RWPE2 (cell line): ENCODE results near the gene SGSM2.

ENCODE experiments used
- ATAC-seq: fragments of 200-7000 bp; cut with Tn5 transposase; 3 replicates; pipeline ENCODE4 v1.9.1; 2021; ENCODE audit warnings: low read depth
- DNase-seq: peaks from one replicate; pipeline ENCODE4 v3.0.0-alpha.2; 2020; ENCODE audit warnings: low spot score
- H3K27ac ChIP-seq: fragments of 450-650 bp; 2 replicates; pipeline ENCODE4 v1.5.1; 2017; ENCODE audit warnings: mild to moderate bottlenecking; ENCODE audit not compliant: poor library complexity, severe bottlenecking
- H3K27me3 ChIP-seq: fragments of 250-450 bp; sonication (Bioruptor Pico); 2 replicates; pipeline ENCODE4 v1.5.1; 2021; ENCODE audit warnings: mild to moderate bottlenecking, moderate library complexity; ENCODE audit not compliant: insufficient read depth, poor library complexity, severe bottlenecking
- H3K36me3 ChIP-seq: fragments of 250-450 bp; sonication (Bioruptor Pico); 2 replicates; pipeline ENCODE4 v1.5.1; 2020; ENCODE audit warnings: low read depth, mild to moderate bottlenecking, moderate library complexity
- H3K4me1 ChIP-seq: fragments of 250-450 bp; sonication (Bioruptor Pico); 2 replicates; pipeline ENCODE4 v1.5.1; 2021; ENCODE audit warnings: mild to moderate bottlenecking, moderate library complexity; ENCODE audit not compliant: insufficient read depth, poor library complexity, severe bottlenecking
- H3K4me3 ChIP-seq: fragments of 250-450 bp; sonication (Bioruptor Pico); 2 replicates; pipeline ENCODE4 v1.5.1; 2021; ENCODE audit warnings: mild to moderate bottlenecking, moderate library complexity; ENCODE audit not compliant: severe bottlenecking
- H3K9me3 ChIP-seq: fragments of 250-450 bp; sonication (Bioruptor Pico); 2 replicates; pipeline ENCODE4 v1.5.1; 2021; ENCODE audit warnings: mild to moderate bottlenecking, moderate library complexity; ENCODE audit not compliant: severe bottlenecking
- CTCF ChIP-seq: fragments of 450-650 bp; IDR thresholded peaks from one replicate; pipeline ENCODE4 v1.5.1; 2017; ENCODE audit warnings: mild to moderate bottlenecking, moderate library complexity; ENCODE audit not compliant: poor library complexity, severe bottlenecking

The SGSM2 gene

GRCh38 chr17:2398182-2398581 lies 60.9 kb downstream of the SGSM2 start:
- DNase-seq (no peak), ATAC-seq (no peak)
- no peaks in the 10 kb centered on the region for H3K9me3 ChIP-seq
- peaks cover 10% of the 10 kb centered on the region for H3K4me1 ChIP-seq
- H3K27me3 ChIP-seq = no peaks in the 10 kb centered on the region
- no peaks in the 10 kb centered on the region for H3K36me3 ChIP-seq
- TF ChIP-seq CTCF = no peak
- H3K4me3 ChIP-seq = no peak overlapping the region
- peak overlapping the region; percentile 94 for H3K27ac ChIP-seq

- Histone ChIP-seq H3K27me3 (no peaks in the 10 kb centered on the region), H3K9me3 (no peaks in the 10 kb centered on the region), H3K4me3 (peak overlapping the region; percentile 84), H3K4me1 (peaks cover 10% of the 10 kb centered on the region), H3K36me3 (no peaks in the 10 kb centered on the region), H3K27ac (peak overlapping the region; percentile 94)
- DNase-seq (no peak), ATAC-seq (peak; percentile 8; the same call in 1 of the 3 replicates)
- no peak for TF ChIP-seq CTCF
Observed at GRCh38 chr17:2398655-2399571, 61.6 kb downstream of the SGSM2 start.

GRCh38 chr17:2399572-2400473 lies 62.5 kb downstream of the SGSM2 start:
- peak; percentile 51 for ATAC-seq
- no peaks in the 10 kb centered on the region for H3K9me3 ChIP-seq
- peak; percentile 95 for DNase-seq

DNA sequence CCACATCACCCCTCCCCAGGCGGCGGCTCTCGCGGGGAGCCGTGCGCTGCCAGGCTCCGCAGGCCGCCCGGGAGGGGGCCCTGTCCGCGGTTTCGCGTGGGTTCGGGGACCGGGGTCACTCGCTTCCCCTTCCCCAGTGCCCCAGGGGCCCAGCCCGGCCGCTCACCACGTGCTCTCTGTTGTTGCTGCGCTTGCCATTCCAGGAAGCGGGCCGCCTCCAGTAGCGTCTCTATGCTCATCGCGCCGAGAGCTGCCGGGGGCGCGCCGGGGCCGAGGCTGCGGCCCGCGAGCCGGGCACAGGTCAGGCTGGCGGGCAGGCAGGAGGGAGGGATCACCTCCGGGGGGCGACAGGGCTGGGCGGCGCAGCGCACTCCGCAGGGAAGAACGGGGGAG lies 63.2 kb downstream of the SGSM2 start:
- Histone ChIP-seq H3K4me1 (peaks cover 19% of the 10 kb centered on the region), H3K9me3 (no peaks in the 10 kb centered on the region), H3K27ac (peak overlapping the region; percentile 94), H3K27me3 (no peaks in the 10 kb centered on the region), H3K36me3 (no peaks in the 10 kb centered on the region), H3K4me3 (peak overlapping the region; percentile 84)
- no peak for TF ChIP-seq CTCF
- DNase-seq = no peak
- ATAC-seq = no peak

More at GRCh38 chr17:2399572-2400473, 62.5 kb downstream of the SGSM2 start:
- Histone ChIP-seq H3K4me1 (peaks cover 12% of the 10 kb centered on the region), H3K27me3 (no peaks in the 10 kb centered on the region), H3K27ac (peak overlapping the region; percentile 94), H3K4me3 (peak overlapping the region; percentile 84), H3K36me3 (no peaks in the 10 kb centered on the region)
- no peak for TF ChIP-seq CTCF
